GM23338 (cell line): ENCODE data around the gene RNF114. TPM values are rescaled to one million over a fixed set of nuclear protein-coding genes. Genes with fewer than 3 reads are reported as not detected.

ENCODE experiments used
- ATAC-seq: fragments of 200-7000 bp; cut with Tn5 transposase; 3 replicates; pipeline ENCODE4 v1.9.1; 2020
- DNase-seq: peaks from one replicate; pipeline ENCODE4 v3.0.0-alpha.2; 2015; ENCODE audit warnings: low spot score
- H2AFZ ChIP-seq: fragments of 200-600 bp; sonication (generic); 2 replicates; pipeline ENCODE4 v1.8.0; 2016; ENCODE audit warnings: antibody characterized with exemption, mild to moderate bottlenecking, moderate library complexity
- H3F3A ChIP-seq: fragments of 200-600 bp; sonication (generic); replicated peaks from 2 replicates; pipeline ENCODE4 v1.8.0; 2017; ENCODE audit warnings: antibody characterized with exemption, mixed run types, low read depth
- H3K27ac ChIP-seq: fragments of 200-600 bp; sonication (generic); 2 replicates; pipeline ENCODE4 v1.6.1; 2016; ENCODE audit warnings: low read depth
- H3K27me3 ChIP-seq: fragments of 200-600 bp; sonication (generic); 2 replicates; pipeline ENCODE4 v1.8.0; 2016; ENCODE audit warnings: mild to moderate bottlenecking, mixed run types, moderate library complexity; ENCODE audit not compliant: insufficient read depth
- H3K36me3 ChIP-seq: fragments of 200-600 bp; sonication (generic); 2 replicates; pipeline ENCODE4 v1.8.0; 2016; ENCODE audit warnings: mild to moderate bottlenecking; ENCODE audit not compliant: insufficient read depth
- H3K4me1 ChIP-seq: fragments of 200-600 bp; sonication (generic); 2 replicates; pipeline ENCODE4 v1.8.0; 2016; ENCODE audit warnings: mild to moderate bottlenecking, moderate library complexity; ENCODE audit not compliant: insufficient read depth
- H3K4me2 ChIP-seq: fragments of 200-600 bp; sonication (generic); 2 replicates; pipeline ENCODE4 v1.7.1; 2017; ENCODE audit warnings: mixed run types
- H3K4me3 ChIP-seq: fragments of 200-600 bp; sonication (generic); 2 replicates; pipeline ENCODE4 v1.6.1; 2016; ENCODE audit warnings: mixed run types
- H3K79me2 ChIP-seq: fragments of 200-600 bp; sonication (generic); replicated peaks from 2 replicates; pipeline ENCODE4 v1.8.0; 2017; ENCODE audit warnings: mild to moderate bottlenecking; ENCODE audit not compliant: insufficient read depth
- H3K9me2 ChIP-seq: fragments of 200-600 bp; sonication (generic); 2 replicates; pipeline ENCODE4 v1.8.0; 2017; ENCODE audit not compliant: insufficient read depth
- H4K20me1 ChIP-seq: fragments of 200-600 bp; sonication (generic); replicated peaks from 2 replicates; pipeline ENCODE4 v1.8.0; 2017; ENCODE audit warnings: mild to moderate bottlenecking; ENCODE audit not compliant: insufficient read depth
- H3K27ac Mint-ChIP-seq: 2 replicates; pipeline ENCODE4 v1.8.0; 2020; ENCODE audit warnings: inconsistent platforms, mild to moderate bottlenecking, moderate library complexity, mixed read lengths
- H3K27me3 Mint-ChIP-seq: 3 replicates; pipeline ENCODE4 v1.8.0; 2022; ENCODE audit warnings: low read depth, mild to moderate bottlenecking, moderate library complexity, mixed read lengths, inconsistent platforms; ENCODE audit not compliant: insufficient read depth, poor library complexity
- H3K36me3 Mint-ChIP-seq: 3 replicates; pipeline ENCODE4 v1.8.0; 2021; ENCODE audit warnings: low read depth, mild to moderate bottlenecking, inconsistent platforms, moderate library complexity, mixed read lengths
- H3K4me1 Mint-ChIP-seq: 3 replicates; pipeline ENCODE4 v1.8.0; 2020; ENCODE audit warnings: mild to moderate bottlenecking, inconsistent platforms, mixed read lengths
- H3K4me3 Mint-ChIP-seq: 3 replicates; pipeline ENCODE4 v1.8.0; 2021; ENCODE audit warnings: moderate library complexity, mild to moderate bottlenecking, inconsistent platforms, mixed read lengths
- H3K9me3 Mint-ChIP-seq: 3 replicates; pipeline ENCODE4 v1.8.0; 2020; ENCODE audit warnings: moderate library complexity, mild to moderate bottlenecking, inconsistent platforms, mixed read lengths
- CREB1 ChIP-seq: fragments of 250-450 bp; sonication (Bioruptor Pico); IDR thresholded peaks from 2 replicates; pipeline ENCODE4 v1.5.0; 2020; ENCODE audit warnings: low read depth, mild to moderate bottlenecking, moderate library complexity
- ETS1 ChIP-seq: IDR thresholded peaks from 2 replicates; pipeline ENCODE4 v1.6.1; 2016; ENCODE audit warnings: antibody characterized with exemption
- EZH2 ChIP-seq: fragments of 200-600 bp; sonication (generic); IDR thresholded peaks from one replicate; pipeline ENCODE4 v1.8.0; 2017; ENCODE audit warnings: antibody characterized with exemption, mild to moderate bottlenecking, low read depth; ENCODE audit not compliant: unreplicated experiment
- EZH2phosphoT487 ChIP-seq: fragments of 200-600 bp; sonication (generic); IDR thresholded peaks from one replicate; pipeline ENCODE4 v1.8.1; 2018; ENCODE audit warnings: antibody characterized with exemption; ENCODE audit not compliant: unreplicated experiment
- JUNB ChIP-seq: IDR thresholded peaks from one replicate; pipeline ENCODE4 v1.6.1; 2016; ENCODE audit warnings: antibody characterized with exemption; ENCODE audit not compliant: unreplicated experiment
- NANOG ChIP-seq: IDR thresholded peaks from 2 replicates; pipeline ENCODE4 v1.6.1; 2016; ENCODE audit warnings: antibody characterized with exemption, borderline replicate concordance
- POLR2AphosphoS5 ChIP-seq: IDR thresholded peaks from 2 replicates; pipeline ENCODE4 v1.6.1; 2016; ENCODE audit warnings: antibody characterized with exemption, low read depth
- REST ChIP-seq: IDR thresholded peaks from one replicate; pipeline ENCODE4 v1.6.1; 2018; ENCODE audit warnings: antibody characterized with exemption; ENCODE audit not compliant: unreplicated experiment
- STAT1 ChIP-seq: IDR thresholded peaks from one replicate; pipeline ENCODE4 v1.6.1; 2016; ENCODE audit warnings: antibody characterized with exemption; ENCODE audit not compliant: unreplicated experiment
- ZNF114 ChIP-seq: fragments of 250-450 bp; sonication (Bioruptor Pico); IDR thresholded peaks from 2 replicates; pipeline ENCODE4 v1.5.0; 2020; ENCODE audit warnings: mild to moderate bottlenecking, moderate library complexity
- ZNF331 ChIP-seq: fragments of 250-450 bp; sonication (Bioruptor Pico); IDR thresholded peaks from 2 replicates; pipeline ENCODE4 v1.5.0; 2020; ENCODE audit warnings: low read depth, mild to moderate bottlenecking, moderate library complexity
- ZNF462 ChIP-seq: fragments of 250-450 bp; sonication (Bioruptor Pico); IDR thresholded peaks from 2 replicates; pipeline ENCODE4 v1.5.0; 2020; ENCODE audit warnings: mild to moderate bottlenecking, moderate library complexity
- polyA plus RNA-seq: library from polyadenylated mRNA; unstranded; fragments of >200 nt; fragmentation: Nextera tagmentation; extraction: Ambion mirVana; gene quantifications from 2 replicates; pipeline ENCODE4 v1.2.1, GENCODE V29; 2016
- total RNA-seq: library from RNA; depleted of rRNA; stranded (reverse); fragments of >200 nt; shearing (Covaris generic); gene quantifications from 2 replicates; pipeline ENCODE4 v1.2.3, GENCODE V29; 2014

The RNF114 gene
- total and polyA plus RNA-seq, 2 experiments from 2014 or later = 155 to 279 TPM

DNA sequence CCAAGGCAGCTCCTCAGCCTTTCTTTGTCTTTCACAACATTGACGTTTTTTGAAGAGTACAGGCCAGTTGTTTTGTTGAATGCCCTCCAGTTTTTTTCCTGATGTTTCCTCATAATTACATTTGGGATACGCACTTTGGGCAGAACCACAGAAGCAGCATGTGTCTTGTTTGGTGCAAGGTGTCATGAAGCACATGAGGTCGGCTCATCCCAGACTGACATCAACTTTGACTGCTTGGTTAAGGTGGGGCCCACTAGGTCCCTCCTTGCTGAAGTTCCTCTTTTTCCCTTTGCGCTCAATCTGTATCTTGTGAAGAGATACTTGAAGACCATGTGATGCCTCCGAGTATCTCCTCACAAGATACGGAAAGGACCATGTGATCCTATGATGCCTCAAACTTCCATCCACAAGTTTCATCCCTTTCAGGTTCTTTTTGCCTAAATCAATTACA lies 57.1 kb downstream of the RNF114 start (continued):
- TF ChIP-seq REST (no peak), JUNB (no peak)

DNA sequence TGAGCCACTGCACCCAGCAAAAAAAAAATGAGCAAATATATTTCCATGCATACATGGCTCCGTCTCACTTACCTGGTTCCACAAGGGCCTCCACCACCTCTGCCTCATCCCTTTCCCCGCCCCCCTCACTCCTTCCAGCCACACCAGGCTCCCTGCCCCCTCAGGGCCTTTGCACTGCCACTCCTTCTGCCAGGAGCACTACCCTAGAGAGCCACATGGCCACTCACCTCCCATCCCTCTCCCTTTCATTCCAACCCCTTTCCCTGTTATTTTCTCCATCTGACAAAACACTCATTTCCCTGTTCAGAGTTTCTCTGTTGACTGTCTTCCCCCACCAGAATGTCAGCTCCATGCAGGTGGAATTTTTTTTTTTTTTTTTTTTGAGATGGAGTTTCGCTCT lies 59.4 kb downstream of the RNF114 start:
- H3K4me3 ChIP-seq = no peak overlapping the region
- H2AFZ ChIP-seq = no peak overlapping the region
- no peak overlapping the region for H3K27ac ChIP-seq
- peaks cover 21% of the 10 kb centered on the region for H3K4me1 Mint-ChIP-seq
- no peaks in the 10 kb centered on the region for H4K20me1 ChIP-seq
- H3K36me3 ChIP-seq = no peaks in the 10 kb centered on the region
- peaks cover 12% of the 10 kb centered on the region for H3K4me1 ChIP-seq
- H3K27me3 Mint-ChIP-seq = peaks cover 9% of the 10 kb centered on the region
- no peak overlapping the region for H3K4me2 ChIP-seq
- ATAC-seq (no peak), DNase-seq (no peak)
- H3F3A ChIP-seq = no peaks in the 10 kb centered on the region
- no peak overlapping the region for H3K4me3 Mint-ChIP-seq
- no peaks in the 10 kb centered on the region for H3K79me2 ChIP-seq
- no peaks in the 10 kb centered on the region for H3K9me3 Mint-ChIP-seq
- no peaks in the 10 kb centered on the region for H3K27me3 ChIP-seq
- H3K27ac Mint-ChIP-seq = no peak overlapping the region
- no peaks in the 10 kb centered on the region for H3K36me3 Mint-ChIP-seq
- no peaks in the 10 kb centered on the region for H3K9me2 ChIP-seq
- TF ChIP-seq STAT1 (no peak), EZH2phosphoT487 (no peak), ZNF462 (CRISPR knock-in tag) (no peak), POLR2AphosphoS5 (no peak), ZNF114 (CRISPR knock-in tag) (no peak), REST (no peak), ZNF331 (no peak), CREB1 (CRISPR knock-in tag) (no peak), NANOG (no peak), ETS1 (no peak), EZH2 (no peak)
